Fibroblast of lung (primary cell): Measurements from ENCODE around the gene SYT14. TPM values are rescaled to one million over a fixed set of nuclear protein-coding genes. Genes with fewer than 3 reads are reported as not detected.

Experiments
- DNase-seq, 2 donors: peaks; one replicate each; pipeline versions ENCODE4 v3.0.0 to v3.0.0-alpha.2; 2010; ENCODE audit warnings: low read depth in 2 of 2
- H2AFZ ChIP-seq: 2 replicates; pipeline ENCODE4 v1.5.1; 2012; ENCODE audit warnings: low read length, control low read depth, inconsistent platforms
- H3K27ac ChIP-seq: 2 replicates; pipeline ENCODE4 v1.5.1; 2011; ENCODE audit warnings: low read length, control low read depth; ENCODE audit not compliant: insufficient read depth
- H3K27me3 ChIP-seq: 2 replicates; pipeline ENCODE4 v1.5.1; 2011; ENCODE audit warnings: mild to moderate bottlenecking, low read length; ENCODE audit not compliant: control insufficient read depth, insufficient read depth
- H3K36me3 ChIP-seq: 2 replicates; pipeline ENCODE4 v1.5.1; 2011; ENCODE audit warnings: low read length; ENCODE audit not compliant: control insufficient read depth, insufficient read depth
- H3K4me1 ChIP-seq: 2 replicates; pipeline ENCODE4 v1.5.1; 2011; ENCODE audit warnings: low read length; ENCODE audit not compliant: control insufficient read depth, insufficient read depth; ENCODE audit errors: extremely low read depth
- H3K4me2 ChIP-seq: 2 replicates; pipeline ENCODE4 v1.5.1; 2011; ENCODE audit warnings: low read length, control low read depth; ENCODE audit not compliant: insufficient read depth; ENCODE audit errors: extremely low read depth
- H3K4me3 ChIP-seq, 4 experiments: fragments of 200-600 bp in 1 of 4; sonication (generic) in 1 of 4; replicated peaks in 1 of 4; 2 replicates each; pipeline ENCODE4 v1.5.1; 2011 to 2016; ENCODE audit warnings: low read length in 4 of 4, low read depth in 3 of 4, mild to moderate bottlenecking in 3 of 4, control low read depth in 2 of 4, inconsistent platforms in 1 of 4, mixed read lengths in 1 of 4; ENCODE audit not compliant: insufficient read depth in 1 of 4; ENCODE audit errors: control extremely low read depth in 1 of 4
- H3K79me2 ChIP-seq: 2 replicates; pipeline ENCODE4 v1.5.1; 2012; ENCODE audit warnings: mild to moderate bottlenecking, low read length, inconsistent platforms; ENCODE audit not compliant: control insufficient read depth, insufficient read depth
- H3K9ac ChIP-seq: 2 replicates; pipeline ENCODE4 v1.5.1; 2011; ENCODE audit warnings: mild to moderate bottlenecking, low read length, control low read depth; ENCODE audit not compliant: insufficient read depth
- H3K9me3 ChIP-seq: 2 replicates; pipeline ENCODE4 v1.5.1; 2012; ENCODE audit warnings: low read depth, low read length; ENCODE audit not compliant: control insufficient read depth, insufficient read depth
- H4K20me1 ChIP-seq: 2 replicates; pipeline ENCODE4 v1.5.1; 2011; ENCODE audit warnings: low read length; ENCODE audit not compliant: control insufficient read depth, insufficient read depth; ENCODE audit errors: extremely low read depth
- CTCF ChIP-seq, 2 donors: IDR thresholded peaks in 1 of 2; conservative IDR thresholded peaks in 1 of 2; 1 replicate in 1 of 2; 2 replicates in 1 of 2; pipeline ENCODE4 v1.5.1; 2011 to 2012; ENCODE audit warnings: low read length in 2 of 2, control low read depth in 1 of 2, inconsistent platforms in 1 of 2, low read depth in 1 of 2, mild to moderate bottlenecking in 1 of 2
- EZH2 ChIP-seq: IDR thresholded peaks from 2 replicates; pipeline ENCODE4 v1.5.1; 2012; ENCODE audit warnings: low read length, control low read depth, mild to moderate bottlenecking; ENCODE audit errors: missing control alignments
- polyA plus RNA-seq, 2 donors: library from polyadenylated mRNA; depleted of rRNA in 1 of 2; stranded (reverse) in 1 of 2; unstranded in 1 of 2; fragments of >200 nt; gene quantifications; 2 replicates each; pipeline ENCODE4 v1.2.1, GENCODE V29; 2011 to 2012; ENCODE audit warnings: missing spikeins in 1 of 2
- total RNA-seq: library from RNA; depleted of rRNA; stranded (reverse); fragments of >200 nt; gene quantifications from 2 replicates; pipeline ENCODE4 v1.2.1, GENCODE V29; 2014

Gene SYT14
- total and polyA plus RNA-seq, 2 donors (not counting 1 experiment from before 2014, with no cell fraction given) = 0.84 to 0.99 TPM

- H3K27ac ChIP-seq = no peak overlapping the region
- no peak overlapping the region for H3K4me2 ChIP-seq
- H3K9ac ChIP-seq = no peak overlapping the region
- no peaks in the 10 kb centered on the region for H3K36me3 ChIP-seq
- no peaks in the 10 kb centered on the region for H3K27me3 ChIP-seq
- DNase-seq = no peak
- H2AFZ ChIP-seq = no peak overlapping the region
- no peaks in the 10 kb centered on the region for H4K20me1 ChIP-seq
- no peaks in the 10 kb centered on the region for H3K9me3 ChIP-seq
- H3K4me3 ChIP-seq = no peak overlapping the region
- TF ChIP-seq EZH2 (no peak), CTCF (conservative IDR thresholded peaks at IDR 0.05 in 1 of 2, IDR thresholded peaks at IDR 0.05 in 1 of 2; ENCODE audit: low read depth in 1 of 2, low read length in 2 of 2) (no peak)
- no peaks in the 10 kb centered on the region for H3K79me2 ChIP-seq
- no peaks in the 10 kb centered on the region for H3K4me1 ChIP-seq
These were observed 47.0 kb downstream of the SYT14 start for GRCh38 chr1:209985002-209985401.

GRCh38 chr1:209988706-209989105, 50.7 kb downstream of the SYT14 start:
- DNase-seq = peak in 1 of 2 donors; percentile 16
- no peaks in the 10 kb centered on the region for H3K36me3 ChIP-seq
- no peak overlapping the region for H3K27ac ChIP-seq
- no peak overlapping the region for H3K4me2 ChIP-seq
- H3K79me2 ChIP-seq = no peaks in the 10 kb centered on the region
- TF ChIP-seq EZH2 (no peak), CTCF (conservative IDR thresholded peaks at IDR 0.05 in 1 of 2, IDR thresholded peaks at IDR 0.05 in 1 of 2; ENCODE audit: low read depth in 1 of 2, low read length in 2 of 2) (no peak)
- no peaks in the 10 kb centered on the region for H4K20me1 ChIP-seq
- no peak overlapping the region for H3K4me3 ChIP-seq
- no peaks in the 10 kb centered on the region for H3K27me3 ChIP-seq
- H3K9ac ChIP-seq = no peak overlapping the region
- no peak overlapping the region for H2AFZ ChIP-seq
- H3K9me3 ChIP-seq = no peaks in the 10 kb centered on the region
- H3K4me1 ChIP-seq = no peaks in the 10 kb centered on the region

- no peak overlapping the region for H3K4me3 ChIP-seq
- H3K4me2 ChIP-seq = no peak overlapping the region
- no peak overlapping the region for H3K27ac ChIP-seq
These were observed 51.5 kb downstream of the SYT14 start for GRCh38 chr1:209989525-209989924.

More at GRCh38 chr1:209989525-209989924, 51.5 kb downstream of the SYT14 start:
- Histone ChIP-seq H3K36me3 (no peaks in the 10 kb centered on the region), H3K9ac (no peak overlapping the region), H3K9me3 (no peaks in the 10 kb centered on the region), H2AFZ (no peak overlapping the region), H3K79me2 (no peaks in the 10 kb centered on the region), H3K27me3 (no peaks in the 10 kb centered on the region), H3K4me1 (no peaks in the 10 kb centered on the region), H4K20me1 (no peaks in the 10 kb centered on the region)
- DNase-seq = peak; percentile 15 to 58
- TF ChIP-seq EZH2 (no peak), CTCF (conservative IDR thresholded peaks at IDR 0.05 in 1 of 2, IDR thresholded peaks at IDR 0.05 in 1 of 2; ENCODE audit: low read depth in 1 of 2, low read length in 2 of 2) (peak in 1 of 2 donors; percentile 11)
